Measurements from ENCODE around the gene FBXL17. TPM values are rescaled to one million over a fixed set of nuclear protein-coding genes. Genes with fewer than 3 reads are reported as not detected.

The FBXL17 gene
- polyA plus RNA-seq, 2 of the 4 experiments (the other 2 are of a cell fraction) = 8.7 to 9.1 TPM

DNA sequence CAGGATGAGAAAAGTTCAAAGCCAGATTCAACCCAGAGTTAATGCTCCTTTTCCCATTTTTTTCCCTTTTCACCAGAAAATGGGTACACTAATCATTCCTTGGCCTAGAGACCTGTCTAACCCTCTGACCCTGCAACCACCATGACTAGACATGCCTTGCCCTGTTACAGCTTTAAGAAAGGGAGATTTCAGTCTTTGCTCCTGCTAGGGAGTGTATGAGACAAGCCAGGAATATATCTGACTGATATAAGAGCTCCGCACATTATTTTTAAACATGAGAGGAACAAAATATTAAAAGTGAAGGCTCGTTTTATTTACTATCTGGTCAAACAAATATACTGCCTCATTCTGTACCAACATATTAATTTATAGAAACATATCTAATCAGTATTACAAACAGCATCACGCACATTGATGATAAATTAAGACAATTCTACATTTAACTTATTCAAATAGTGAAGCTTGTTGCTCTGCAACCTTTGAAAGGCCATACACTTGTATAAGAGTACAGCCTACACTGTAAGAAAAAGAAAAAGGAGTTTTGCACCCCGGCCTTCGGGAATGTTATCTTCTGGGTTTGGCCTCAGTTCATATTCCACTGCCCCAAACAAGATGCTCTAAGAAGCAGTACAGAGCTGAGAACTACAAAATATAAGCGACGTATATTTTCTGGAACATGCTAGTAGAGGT lies 132.7 kb downstream of the FBXL17 start:
- FAIRE-seq (no peak), DNase-seq (ENCODE audit: low read depth in 1 of 2, low spot score in 1 of 2) (no peak), ATAC-seq (no peak)
- Histone ChIP-seq H3K4me2 (no peak overlapping the region), H3K4me1 (peaks cover 14% of the 10 kb centered on the region; the same call in 2 of the 3 replicates), H3K4me3 (no peak overlapping the region), H3K27ac (no peak overlapping the region), H3K9me3 (no peaks in the 10 kb centered on the region)
- CTCF ChIA-PET = interaction anchor here (4.9 kb wide), 1 partner anchor 11 kb away, joined by 25 read pairs; no protein-coding TSS in a partner anchor
- no peak for TF ChIP-seq RFX5 (IDR thresholded peaks at IDR 0.05)
- no peak for TF ChIP-seq PBX3 (IDR thresholded peaks at IDR 0.05)
- TF ChIP-seq REST (IDR thresholded peaks at IDR 0.05) = no peak
- TF ChIP-seq HOXB5 (CRISPR knock-in tag; IDR thresholded peaks at IDR 0.05) = no peak
- TF ChIP-seq, protein P1, sequence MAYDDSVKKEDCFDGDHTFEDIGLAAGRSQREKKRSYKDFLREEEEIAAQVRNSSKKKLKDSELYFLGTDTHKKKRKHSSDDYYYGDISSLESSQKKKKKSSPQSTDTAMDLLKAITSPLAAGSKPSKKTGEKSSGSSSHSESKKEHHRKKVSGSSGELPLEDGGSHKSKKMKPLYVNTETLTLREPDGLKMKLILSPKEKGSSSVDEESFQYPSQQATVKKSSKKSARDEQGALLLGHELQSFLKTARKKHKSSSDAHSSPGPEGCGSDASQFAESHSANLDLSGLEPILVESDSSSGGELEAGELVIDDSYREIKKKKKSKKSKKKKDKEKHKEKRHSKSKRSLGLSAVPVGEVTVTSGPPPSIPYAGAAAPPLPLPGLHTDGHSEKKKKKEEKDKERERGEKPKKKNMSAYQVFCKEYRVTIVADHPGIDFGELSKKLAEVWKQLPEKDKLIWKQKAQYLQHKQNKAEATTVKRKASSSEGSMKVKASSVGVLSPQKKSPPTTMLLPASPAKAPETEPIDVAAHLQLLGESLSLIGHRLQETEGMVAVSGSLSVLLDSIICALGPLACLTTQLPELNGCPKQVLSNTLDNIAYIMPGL (CRISPR knock-in tag; IDR thresholded peaks at IDR 0.05; ENCODE audit: borderline replicate concordance) = no peak
- TF ChIP-seq MAZ (IDR thresholded peaks at IDR 0.05; ENCODE audit: borderline replicate concordance, low read depth, low read length) = no peak
- no peak for TF ChIP-seq FOSL2 (IDR thresholded peaks at IDR 0.05)
- TF ChIP-seq FOSL2 (CRISPR knock-in tag; IDR thresholded peaks at IDR 0.05) = no peak
- TF ChIP-seq EP300 (IDR thresholded peaks at IDR 0.05) = no peak
- no peak for TF ChIP-seq ZC3H11A (IDR thresholded peaks at IDR 0.05)
- POLR2A ChIA-PET = no interaction called here
- 87% methylated on average over 7 of the region's 7 CpGs for WGBS (ENCODE audit: missing lambda C conversion rate)

DNA sequence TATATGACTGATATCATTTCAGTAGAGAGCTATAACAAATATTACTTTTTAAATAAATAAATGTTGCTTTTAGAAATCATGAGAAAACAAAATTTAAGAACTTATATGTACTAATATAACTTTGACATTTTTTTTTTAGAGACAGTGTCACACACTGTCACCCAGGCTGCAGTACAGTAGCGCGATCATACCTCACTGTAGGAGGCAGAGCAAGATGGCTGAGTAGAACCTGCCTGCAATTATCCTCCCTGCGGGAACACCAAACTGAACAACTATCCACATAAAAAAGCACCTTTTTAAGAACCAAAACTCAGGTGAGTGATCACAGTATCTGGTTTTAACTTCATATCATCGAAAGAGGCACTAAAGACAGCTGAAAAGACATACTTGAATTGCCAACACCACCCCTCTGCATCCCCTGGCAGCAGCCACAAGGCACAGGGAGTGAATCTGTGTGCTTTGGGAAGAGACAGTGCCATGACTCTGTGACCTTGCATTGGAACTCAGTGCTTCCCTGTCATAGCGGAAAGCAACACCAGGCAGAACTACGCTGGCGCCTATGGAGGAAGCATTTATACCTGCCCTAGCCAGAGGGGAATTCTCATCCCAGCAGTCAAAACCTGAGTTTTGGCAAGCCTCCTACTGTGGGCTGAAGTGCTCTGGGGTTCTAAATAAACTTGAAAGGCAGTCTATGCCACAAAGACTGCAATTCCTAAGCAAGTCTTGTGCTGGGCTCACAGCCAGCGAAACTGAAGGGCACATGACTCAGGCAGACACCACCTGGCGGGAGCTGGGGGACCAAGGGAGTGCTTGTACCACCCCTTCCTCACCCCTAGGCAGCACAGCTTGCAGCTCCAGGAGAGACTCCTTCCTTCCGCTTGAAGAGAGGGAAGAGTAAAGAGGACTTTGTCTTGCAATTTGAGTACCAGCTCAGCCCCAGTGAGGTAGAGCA lies 142.7 kb downstream of the FBXL17 start:
- no peaks in the 10 kb centered on the region for H3K4me1 ChIP-seq

More for the DNA sequence above, 142.7 kb downstream of the FBXL17 start:
- ATAC-seq (no peak; a peak in 1 of 6 replicates), FAIRE-seq (no peak), DNase-seq (ENCODE audit: low read depth in 1 of 2, low spot score in 1 of 2) (no peak)
- no peak overlapping the region for H3K4me3 ChIP-seq
- 81% methylated on average over 10 of the region's 10 CpGs for WGBS (ENCODE audit: missing lambda C conversion rate)
- H3K9me3 ChIP-seq = no peaks in the 10 kb centered on the region
- ChIA-PET CTCF (no interaction called here), POLR2A (no interaction called here)
- H3K4me2 ChIP-seq = no peak overlapping the region
- TF ChIP-seq RNF2 (IDR thresholded peaks at IDR 0.05; ENCODE audit: borderline replicate concordance, low read depth) (no peak), MYC (IDR thresholded peaks at IDR 0.05; ENCODE audit: borderline replicate concordance, low read length) (no peak), JUN (IDR thresholded peaks at IDR 0.05) (no peak), PBX3 (IDR thresholded peaks at IDR 0.05) (no peak), RFX5 (IDR thresholded peaks at IDR 0.05) (no peak), FOSB (CRISPR knock-in tag; IDR thresholded peaks at IDR 0.05) (no peak), SREBF2 (IDR thresholded peaks at IDR 0.05) (no peak), BCL3 (IDR thresholded peaks at IDR 0.05) (no peak), MAFK (IDR thresholded peaks at IDR 0.05; ENCODE audit: partially characterized antibody) (no peak), HOXB13 (CRISPR knock-in tag; IDR thresholded peaks at IDR 0.05; ENCODE audit: low read depth) (no peak), FOXS1 (CRISPR knock-in tag; IDR thresholded peaks at IDR 0.05) (no peak)
- TF ChIP-seq, protein P1 (CRISPR knock-in tag; IDR thresholded peaks at IDR 0.05; ENCODE audit: borderline replicate concordance) = no peak
- TF ChIP-seq, protein P2, sequence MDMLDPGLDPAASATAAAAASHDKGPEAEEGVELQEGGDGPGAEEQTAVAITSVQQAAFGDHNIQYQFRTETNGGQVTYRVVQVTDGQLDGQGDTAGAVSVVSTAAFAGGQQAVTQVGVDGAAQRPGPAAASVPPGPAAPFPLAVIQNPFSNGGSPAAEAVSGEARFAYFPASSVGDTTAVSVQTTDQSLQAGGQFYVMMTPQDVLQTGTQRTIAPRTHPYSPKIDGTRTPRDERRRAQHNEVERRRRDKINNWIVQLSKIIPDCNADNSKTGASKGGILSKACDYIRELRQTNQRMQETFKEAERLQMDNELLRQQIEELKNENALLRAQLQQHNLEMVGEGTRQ (IDR thresholded peaks at IDR 0.05) = no peak
- H3K27ac ChIP-seq = no peak overlapping the region

Measured in A549 (cell line).